ELF-1 (cell line): ENCODE results near the gene SLC39A6.

Experiments used
- DNase-seq: peaks from one replicate; pipeline ENCODE4 v3.0.0-alpha.2; 2016; ENCODE audit warnings: low read depth, low spot score

SLC39A6 gene

GRCh38 chr18:36058674-36059073 is 70.5 kb downstream of the SLC39A6 start:
- no peak for DNase-seq
